ENCODE measurements around the gene RAPGEF3. TPM values are rescaled to one million over a fixed set of nuclear protein-coding genes. Genes with fewer than 3 reads are reported as not detected.

RAPGEF3 gene
- polyA plus RNA-seq, 3 donors: 48.0 to 61.0 (median 49.6) TPM

GRCh38 chr12:47745485-47746041, 13.1 kb downstream of the RAPGEF3 start:
- no peak for DNase-seq (ENCODE audit: low read depth in 3 of 3, low spot score in 2 of 3)

GRCh38 chr12:47744778-47745436, 13.8 kb downstream of the RAPGEF3 start:
- no peak for DNase-seq (ENCODE audit: low read depth in 3 of 3, low spot score in 2 of 3)

- DNase-seq (ENCODE audit: low read depth in 3 of 3, low spot score in 2 of 3): no peak
Observed at GRCh38 chr12:47744005-47744651, 14.6 kb downstream of the RAPGEF3 start.

- DNase-seq (ENCODE audit: low read depth in 3 of 3, low spot score in 2 of 3): no peak
Observed at GRCh38 chr12:47743311-47743860, 15.3 kb downstream of the RAPGEF3 start.

- no peak for DNase-seq (ENCODE audit: low read depth in 3 of 3, low spot score in 2 of 3)
Observed at GRCh38 chr12:47742253-47742825, 16.3 kb downstream of the RAPGEF3 start.

- DNase-seq (ENCODE audit: low read depth in 3 of 3, low spot score in 2 of 3): no peak
Observed at GRCh38 chr12:47741340-47741703, 17.4 kb downstream of the RAPGEF3 start.

GRCh38 chr12:47740606-47741339, 17.9 kb downstream of the RAPGEF3 start:
- DNase-seq (ENCODE audit: low read depth in 3 of 3, low spot score in 2 of 3): no peak

- no peak for DNase-seq (ENCODE audit: low read depth in 3 of 3, low spot score in 2 of 3)
Observed at GRCh38 chr12:47739979-47740378, 18.7 kb downstream of the RAPGEF3 start.

- no peak for DNase-seq (ENCODE audit: low read depth in 3 of 3, low spot score in 2 of 3)
Observed at GRCh38 chr12:47739297-47739696, 19.4 kb downstream of the RAPGEF3 start.

GRCh38 chr12:47737936-47738594, 20.6 kb downstream of the RAPGEF3 start:
- no peak for DNase-seq (ENCODE audit: low read depth in 3 of 3, low spot score in 2 of 3)

- no peak for DNase-seq (ENCODE audit: low read depth in 3 of 3, low spot score in 2 of 3)
Observed at GRCh38 chr12:47736877-47737676, 21.6 kb downstream of the RAPGEF3 start.

- DNase-seq (ENCODE audit: low read depth in 3 of 3, low spot score in 2 of 3): no peak
Observed at GRCh38 chr12:47736216-47736615, 22.5 kb downstream of the RAPGEF3 start.

GRCh38 chr12:47735649-47736048, 23.0 kb downstream of the RAPGEF3 start:
- no peak for DNase-seq (ENCODE audit: low read depth in 3 of 3, low spot score in 2 of 3)

- DNase-seq (ENCODE audit: low read depth in 3 of 3, low spot score in 2 of 3): no peak
Observed at GRCh38 chr12:47734725-47735480, 23.8 kb downstream of the RAPGEF3 start.

GRCh38 chr12:47733142-47733541, 25.5 kb downstream of the RAPGEF3 start:
- no peak for DNase-seq (ENCODE audit: low read depth in 3 of 3, low spot score in 2 of 3)

- DNase-seq (ENCODE audit: low read depth in 3 of 3, low spot score in 2 of 3): no peak
Observed at GRCh38 chr12:47732504-47732903, 26.2 kb downstream of the RAPGEF3 start.

GRCh38 chr12:47731723-47732122, 27.0 kb downstream of the RAPGEF3 start:
- DNase-seq (ENCODE audit: low read depth in 3 of 3, low spot score in 2 of 3): no peak

GRCh38 chr12:47730341-47730744, 28.3 kb downstream of the RAPGEF3 start:
- no peak for DNase-seq (ENCODE audit: low read depth in 3 of 3, low spot score in 2 of 3)

GRCh38 chr12:47729233-47729632, 29.4 kb downstream of the RAPGEF3 start:
- no peak for DNase-seq (ENCODE audit: low read depth in 3 of 3, low spot score in 2 of 3)

Measured in right renal cortex interstitium (tissue), 3 donors.